NOMO-1 treated with DMSO at 0.1 percent for 48 hours (cell line): Measurements from ENCODE around the gene NXPE3.

Experiments used
- DNase-seq: peaks from one replicate; lab custom pipeline; 2025; ENCODE audit not compliant: unreplicated experiment; lab: John Stamatoyannopoulos, UW

NXPE3 gene

DNA sequence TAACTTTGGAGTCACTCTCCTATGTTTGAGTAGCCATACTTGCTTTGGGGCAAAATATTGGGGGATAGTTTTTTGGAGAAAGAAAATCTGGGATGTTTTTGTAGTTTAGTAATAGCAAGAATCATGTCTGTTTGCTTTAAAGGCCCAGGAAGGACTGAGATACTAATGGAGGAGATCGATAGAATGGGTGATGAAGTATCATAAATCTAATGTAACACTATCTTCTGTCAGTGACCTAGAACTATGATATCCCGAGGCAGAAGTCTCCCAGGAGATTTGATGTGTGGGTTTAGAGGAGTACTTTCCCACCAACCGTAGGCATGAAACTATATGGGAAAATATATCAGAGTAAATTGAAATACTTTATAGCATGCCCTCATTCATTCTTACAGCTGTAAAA is 49.3 kb downstream of the NXPE3 start:
- no peak for DNase-seq

DNA sequence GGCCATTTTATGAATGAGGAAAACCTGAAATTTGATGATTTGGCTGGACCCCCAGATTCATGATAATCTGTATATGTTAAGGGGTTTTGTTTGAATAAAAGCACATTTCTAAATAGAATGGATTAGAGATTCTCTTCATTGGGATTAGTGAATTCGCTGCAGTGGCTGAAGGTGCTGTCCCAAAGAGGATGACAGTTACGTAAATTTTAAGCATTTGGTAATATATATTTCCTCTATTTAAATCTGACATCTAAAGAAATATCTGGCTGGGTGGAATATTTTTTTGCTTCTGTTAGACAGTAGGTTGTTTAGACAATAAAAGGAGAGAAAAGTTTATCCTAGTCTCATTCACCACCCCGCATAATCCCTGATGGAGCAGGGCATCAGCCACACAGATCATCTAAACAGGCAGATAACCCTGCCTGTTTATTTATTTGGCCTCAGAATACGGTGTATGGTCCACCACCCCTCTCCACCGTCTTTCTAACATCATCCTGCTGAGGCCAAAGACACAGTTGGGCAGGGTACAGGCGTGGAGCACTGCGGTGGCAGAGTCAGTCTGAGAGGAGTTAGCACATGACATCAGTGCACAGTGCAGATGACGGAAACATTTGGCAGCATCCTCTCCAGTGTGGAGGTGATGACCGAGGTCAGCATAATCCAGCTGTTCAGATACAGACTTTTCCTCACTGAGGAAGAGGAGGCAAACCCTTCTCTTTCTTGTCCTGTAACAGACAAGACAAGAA is 49.9 kb downstream of the NXPE3 start:
- no peak for DNase-seq

DNA sequence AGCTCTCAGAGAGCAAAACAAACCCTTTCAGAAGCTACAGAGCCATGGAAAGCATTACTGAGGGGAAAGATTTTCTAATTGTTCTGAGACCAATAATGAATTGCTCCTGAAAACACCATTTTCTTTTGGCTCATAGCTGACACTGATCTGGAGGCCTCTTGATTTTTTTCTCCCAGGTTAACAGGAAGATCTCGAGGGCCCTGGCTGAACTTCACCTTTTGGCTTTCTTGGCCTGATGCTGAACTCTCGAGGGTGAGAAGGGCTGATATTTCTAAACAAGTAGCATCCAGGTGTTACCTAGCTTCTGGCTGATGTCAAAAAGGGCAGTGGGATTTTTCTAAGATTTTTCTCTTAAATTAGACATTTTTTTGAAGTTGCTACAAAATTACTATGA is 50.4 kb downstream of the NXPE3 start:
- no peak for DNase-seq

DNA sequence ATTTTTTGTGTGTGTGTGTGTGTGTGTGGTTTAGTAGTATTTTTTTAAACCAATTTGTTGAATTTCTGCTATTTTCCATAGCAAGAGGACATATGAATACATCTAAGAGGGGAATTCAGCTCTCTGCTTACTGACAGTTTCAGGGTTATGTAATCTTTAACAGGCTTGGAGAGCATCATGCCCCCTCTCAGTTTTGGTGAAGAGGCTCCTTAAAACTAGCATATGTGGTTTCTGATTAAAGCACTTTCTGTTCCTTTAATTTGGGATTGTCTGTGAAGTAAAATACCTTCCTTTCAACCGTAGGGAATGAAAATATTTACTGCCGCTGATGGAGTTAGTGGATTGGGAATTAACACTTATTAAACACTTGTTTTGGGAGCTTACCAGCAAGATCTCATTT is 50.9 kb downstream of the NXPE3 start:
- peak; percentile 63 for DNase-seq

DNA sequence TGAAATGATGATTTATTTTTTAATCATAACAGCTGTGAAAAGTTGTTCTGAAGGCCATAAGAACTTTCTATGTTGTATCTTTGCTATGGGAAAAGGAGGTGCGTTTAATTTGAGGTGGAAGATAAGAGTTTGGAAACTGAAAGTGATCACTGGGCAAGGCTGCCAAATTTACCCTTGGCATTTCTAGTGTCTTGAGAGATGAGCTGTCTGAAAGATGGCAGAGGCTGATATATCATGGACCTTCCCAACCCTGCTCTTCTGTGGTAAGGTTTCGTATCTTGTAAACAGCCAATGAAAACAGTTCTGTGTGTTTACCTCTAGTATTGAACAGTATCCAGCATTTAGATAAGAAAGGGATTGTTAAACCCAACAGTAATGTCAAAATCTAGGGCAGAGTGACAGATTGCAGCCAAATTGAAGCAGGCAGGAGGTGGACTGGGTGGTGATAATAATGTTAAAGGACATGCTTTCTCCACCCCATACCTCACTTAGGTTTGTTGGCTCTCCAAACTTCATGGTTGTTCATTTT is 54.5 kb downstream of the NXPE3 start:
- no peak for DNase-seq

DNA sequence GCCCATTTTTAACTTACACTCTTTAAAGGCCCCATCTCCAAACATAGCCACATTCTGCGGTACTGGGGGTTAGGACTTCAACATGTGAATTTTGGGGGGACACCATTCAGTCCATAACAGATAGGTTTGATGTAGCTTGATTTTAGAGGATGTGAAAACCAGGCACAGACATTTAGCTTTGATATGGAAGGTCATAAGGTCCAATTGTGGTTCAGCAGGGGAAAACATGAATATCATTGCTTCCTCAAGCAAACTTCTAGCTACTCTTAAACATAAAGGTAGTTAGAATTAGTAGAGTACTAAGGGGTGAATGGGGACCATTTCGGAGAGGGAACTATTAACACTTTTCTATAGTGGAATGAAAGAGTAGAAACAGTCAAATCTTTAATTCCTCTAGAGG is 56.7 kb downstream of the NXPE3 start:
- no peak for DNase-seq

DNA sequence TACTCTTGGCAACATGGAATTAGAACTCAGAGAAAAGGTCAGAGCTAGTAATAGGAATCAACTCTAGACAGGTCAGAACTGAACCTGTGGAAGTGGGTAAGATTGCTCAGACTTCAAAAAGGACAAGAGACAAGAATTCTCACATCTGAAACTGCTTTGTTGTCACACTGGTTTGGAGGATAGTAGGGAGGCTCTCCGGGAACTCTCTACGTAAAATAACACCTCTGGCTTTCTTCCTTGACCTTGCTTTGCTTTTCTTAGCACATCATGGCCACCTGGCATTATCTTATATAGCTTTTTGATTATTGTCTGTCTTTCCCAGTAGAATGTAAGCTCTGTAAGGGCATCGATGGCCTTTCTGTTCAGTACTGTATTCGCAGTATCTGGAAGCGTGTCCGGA is 57.1 kb downstream of the NXPE3 start:
- no peak for DNase-seq

DNA sequence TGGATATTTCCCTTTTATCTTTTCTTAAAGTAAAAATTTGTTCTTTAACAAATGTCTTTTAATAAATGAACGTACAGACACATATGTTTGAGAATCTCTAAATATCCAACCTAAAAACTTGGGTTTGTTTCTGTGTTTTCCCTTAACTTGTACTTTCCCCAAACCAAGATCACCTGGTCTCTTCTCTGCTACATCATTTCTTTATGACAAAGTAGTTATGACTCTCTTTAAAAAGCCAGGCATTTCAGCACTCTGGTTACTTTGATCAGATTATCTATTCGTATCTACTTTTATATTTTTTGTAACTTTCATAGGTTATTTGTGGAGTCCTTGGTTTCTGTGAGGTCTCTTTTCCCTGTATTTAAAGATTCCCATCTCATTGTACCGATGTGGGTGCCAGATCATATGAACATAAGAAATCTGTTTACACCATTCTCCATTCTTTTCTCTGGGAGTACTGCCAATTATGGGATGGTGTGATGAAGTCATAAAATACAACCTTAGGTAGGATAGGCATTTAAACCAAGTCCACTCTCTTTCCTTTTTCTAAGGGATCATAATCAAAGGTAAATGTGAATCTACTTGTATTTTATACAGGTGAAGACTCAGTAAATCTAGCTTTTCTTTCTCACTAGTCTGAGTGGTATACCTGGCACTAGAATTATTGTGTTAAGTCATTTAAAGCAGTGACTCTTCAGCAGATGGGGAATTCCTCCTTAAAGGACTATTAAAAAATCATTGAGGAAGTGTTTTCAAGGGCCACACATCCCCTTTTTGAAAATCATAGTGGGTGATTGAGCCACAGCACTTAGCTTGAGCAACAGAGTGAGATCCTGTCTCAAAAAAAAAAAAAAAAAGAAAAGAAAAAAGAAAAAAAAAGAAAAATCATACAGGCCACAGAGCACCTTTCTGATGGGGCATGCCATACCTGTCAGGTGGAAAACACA is 57.9 kb downstream of the NXPE3 start:
- DNase-seq, result peak; percentile 89

DNA sequence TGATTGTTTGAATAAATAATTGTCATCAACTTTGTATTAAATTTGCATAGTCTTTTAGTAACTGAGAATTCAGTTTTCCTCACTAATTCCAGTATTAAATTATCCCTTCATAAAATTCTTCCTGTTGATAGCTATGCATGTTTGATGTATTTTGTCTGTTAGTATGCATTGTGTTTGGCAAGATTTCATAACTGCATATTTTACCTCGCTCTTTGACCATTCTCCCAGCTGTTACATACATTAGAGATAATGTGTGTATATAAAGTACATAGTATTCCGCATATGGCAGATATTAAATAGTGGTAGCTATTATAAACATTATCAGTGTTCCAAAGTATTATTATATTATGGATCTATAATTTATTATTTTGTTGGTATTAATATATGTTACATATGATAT is 59.7 kb downstream of the NXPE3 start:
- no peak for DNase-seq

DNA sequence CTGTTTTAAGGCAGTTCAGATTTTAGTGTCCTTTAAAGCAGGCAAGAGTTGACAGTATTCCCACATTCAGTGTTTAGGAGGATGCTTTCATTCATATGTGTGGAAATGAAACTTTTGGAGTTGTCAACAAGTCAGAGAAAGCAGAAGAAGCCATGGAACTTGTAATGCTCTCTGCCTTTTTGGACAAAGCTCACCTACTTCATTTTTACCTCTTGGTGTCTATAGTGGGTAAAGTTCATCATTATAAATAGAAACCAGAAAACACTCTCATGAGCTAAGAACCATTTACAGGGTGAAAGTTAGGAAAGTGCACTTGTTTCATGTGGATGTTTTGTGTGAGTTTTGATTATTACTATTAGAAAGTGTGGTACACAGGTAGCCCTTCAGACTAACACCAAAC is 61.1 kb downstream of the NXPE3 start:
- DNase-seq, result no peak

DNA sequence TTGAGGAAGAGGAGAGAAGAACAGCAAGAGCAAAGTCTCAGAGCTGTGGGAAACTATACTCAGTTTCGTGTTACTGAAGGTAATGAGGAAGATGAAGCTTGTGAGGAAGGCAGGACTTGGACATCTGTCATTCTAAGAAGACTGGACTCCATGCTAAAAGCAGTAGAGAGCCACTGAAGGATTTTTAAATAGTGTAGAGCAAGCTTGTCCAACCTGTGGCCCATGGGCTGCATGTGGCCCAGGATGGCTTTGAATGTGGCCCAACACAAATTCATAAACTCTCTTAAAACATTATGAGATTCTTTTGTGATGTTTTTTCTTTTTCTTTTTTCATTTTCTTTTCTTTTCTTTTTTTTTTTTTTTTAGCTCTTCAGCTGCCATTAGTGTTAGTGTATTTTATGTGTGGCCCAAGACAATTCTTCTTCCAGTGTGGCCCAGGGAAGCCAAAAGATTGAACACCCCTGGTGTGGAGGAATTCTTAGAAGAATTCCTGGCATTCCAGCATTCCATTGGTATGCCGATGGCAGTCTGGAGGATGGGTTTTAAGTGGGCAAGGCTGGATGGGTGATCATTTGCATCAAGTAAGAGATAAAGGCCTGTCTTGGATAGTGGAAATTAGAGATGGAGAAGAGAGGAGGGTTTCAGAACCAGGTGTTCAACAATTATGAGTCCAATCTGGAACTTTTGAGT is 63.4 kb downstream of the NXPE3 start:
- DNase-seq, result no peak

DNA sequence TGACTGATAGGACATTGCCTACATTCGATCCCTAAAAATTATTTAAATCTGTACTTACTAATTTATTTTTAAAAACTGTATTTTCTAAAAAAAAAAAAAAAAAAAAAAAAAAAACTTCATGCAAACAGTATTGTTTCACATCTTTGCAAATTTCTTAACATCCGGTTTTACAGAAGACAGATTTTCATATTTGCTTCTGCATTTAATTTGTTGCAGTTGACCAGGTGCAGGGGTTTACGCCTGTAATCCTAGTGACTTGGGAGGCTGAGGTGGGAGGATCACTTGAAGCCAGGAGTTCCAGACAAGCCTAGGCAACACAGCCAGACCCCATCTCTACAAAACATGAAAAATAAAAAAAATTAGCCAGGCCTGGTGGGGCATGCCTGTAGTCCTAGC is 63.9 kb downstream of the NXPE3 start:
- DNase-seq, result no peak

DNA sequence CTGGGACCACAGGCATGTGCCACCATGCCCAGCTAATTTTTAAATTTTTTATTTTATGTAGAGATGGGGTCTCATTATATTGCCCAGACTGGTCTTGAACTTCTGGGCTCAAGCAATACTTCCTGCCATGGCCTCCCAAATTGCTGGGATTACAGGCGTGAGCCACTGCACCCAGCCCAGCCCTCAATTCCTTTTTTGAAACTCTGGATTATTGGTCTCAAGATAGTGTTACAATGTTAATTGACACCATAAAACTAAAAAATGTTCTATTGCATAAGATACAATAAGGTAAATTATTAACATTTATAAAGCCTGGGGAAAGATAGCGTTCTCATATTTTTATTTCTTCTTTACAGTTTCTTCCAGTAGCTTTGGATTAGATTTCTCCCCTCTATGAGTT is 66.4 kb downstream of the NXPE3 start:
- no peak for DNase-seq

DNA sequence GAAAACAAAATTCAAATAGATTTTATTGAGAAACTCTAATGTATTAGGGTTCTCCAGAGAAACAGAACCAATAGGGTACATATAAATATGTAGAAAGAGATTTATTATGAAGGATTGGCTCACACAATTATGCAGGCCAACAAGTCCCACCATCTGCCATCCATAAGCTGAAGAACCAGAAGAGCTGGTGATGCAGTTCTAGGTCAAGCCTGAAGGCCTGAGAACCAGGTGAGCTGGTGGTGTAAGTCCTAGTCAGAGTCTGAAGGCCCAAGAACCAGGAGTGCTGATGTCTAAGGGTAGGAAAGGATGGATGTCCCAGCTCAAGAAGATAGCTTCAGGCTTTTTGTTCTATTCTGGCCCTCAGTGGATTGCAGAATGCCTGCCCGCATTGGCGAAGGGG is 67.7 kb downstream of the NXPE3 start:
- no peak for DNase-seq

DNA sequence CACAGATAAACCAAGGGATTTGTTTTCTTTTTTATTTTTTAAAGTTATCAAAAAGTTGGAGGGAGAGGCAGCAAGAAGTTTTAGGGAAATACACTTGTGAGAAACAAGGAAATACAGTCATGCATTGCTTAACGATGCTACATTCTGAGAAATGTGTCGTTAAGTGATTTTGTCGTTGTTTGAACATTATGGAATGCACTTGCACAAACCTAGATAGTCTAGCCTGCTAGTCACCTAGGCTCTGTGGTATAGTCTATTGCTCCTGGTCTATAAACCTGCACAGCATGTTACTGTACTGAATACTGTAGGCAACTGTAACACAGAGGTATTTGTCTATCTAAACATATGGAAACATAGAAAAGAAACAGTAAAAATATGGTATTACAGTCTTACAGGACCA is 68.3 kb downstream of the NXPE3 start:
- DNase-seq, result peak; percentile 64

DNA sequence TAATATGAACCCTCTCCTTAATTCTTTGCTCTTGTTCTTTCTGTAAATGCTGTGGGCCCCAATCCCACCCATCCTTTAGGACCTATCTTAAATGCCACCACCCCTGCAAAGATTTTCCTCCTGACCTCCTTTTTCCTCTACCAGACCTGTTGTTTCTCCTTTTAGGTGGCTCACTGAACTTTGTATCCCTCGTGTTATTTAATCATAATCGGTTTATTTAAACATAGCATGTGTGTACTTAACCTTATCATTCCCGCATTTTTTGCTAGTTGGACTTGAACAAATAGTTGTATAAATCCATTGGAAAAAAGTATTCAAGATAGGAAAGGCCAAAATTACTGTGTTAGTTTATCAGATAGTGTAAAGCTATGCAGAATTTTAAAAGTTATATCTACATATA is 69.3 kb downstream of the NXPE3 start:
- no peak for DNase-seq

DNA sequence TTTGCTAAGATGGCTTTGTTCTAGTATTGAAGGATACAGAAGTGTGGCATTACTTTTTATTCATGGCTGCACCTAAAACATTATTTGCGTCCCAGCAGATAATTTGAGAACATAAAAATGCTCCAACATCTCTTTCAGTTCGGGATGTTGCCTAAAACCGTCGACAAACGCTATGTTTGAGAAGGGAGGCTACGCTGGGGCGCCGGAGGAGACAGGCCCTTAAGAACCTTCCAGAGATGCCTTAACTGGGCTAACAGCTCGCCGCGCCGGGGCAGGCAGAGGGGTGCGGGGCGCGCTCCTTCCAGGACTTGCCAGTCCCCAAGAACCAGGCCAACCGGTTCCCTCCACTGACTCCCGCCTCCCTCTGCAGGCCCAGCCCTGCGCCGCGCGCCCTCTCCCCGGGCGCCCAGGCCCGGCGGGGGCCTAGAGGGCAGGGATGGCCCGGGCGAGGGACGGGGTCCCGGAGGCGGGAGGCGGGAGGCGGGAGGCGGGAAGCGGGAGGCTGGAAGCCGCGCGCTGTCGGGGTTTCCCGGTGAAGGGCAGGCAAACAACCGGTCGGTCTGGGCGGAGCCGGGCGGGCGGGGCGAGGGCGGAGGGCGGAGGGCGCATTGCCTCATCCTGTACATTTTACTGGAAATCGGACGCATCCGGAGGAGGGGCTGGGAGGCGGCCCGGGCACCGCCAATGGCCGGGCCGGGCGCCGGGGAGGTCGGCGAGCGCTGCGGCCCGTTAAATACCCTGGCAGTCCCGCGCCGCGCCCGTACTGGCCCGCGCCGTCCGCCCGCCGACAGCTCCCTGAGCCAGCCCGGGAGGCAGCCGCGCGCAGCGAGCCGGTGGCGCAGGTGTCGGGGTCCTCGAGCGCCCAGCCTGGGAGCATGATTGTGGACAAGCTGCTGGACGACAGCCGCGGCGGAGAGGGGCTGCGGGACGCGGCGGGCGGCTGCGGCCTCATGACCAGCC is 70.0 kb downstream of the NXPE3 start, which contains the start of gene NFKBIZ:
Gene NFKBIZ (plus strand): TSS at position 761 of the 960 bp plus-strand sequence. CDS start 115 bp downstream, at position 876.
- peak; percentile 94 for DNase-seq

DNA sequence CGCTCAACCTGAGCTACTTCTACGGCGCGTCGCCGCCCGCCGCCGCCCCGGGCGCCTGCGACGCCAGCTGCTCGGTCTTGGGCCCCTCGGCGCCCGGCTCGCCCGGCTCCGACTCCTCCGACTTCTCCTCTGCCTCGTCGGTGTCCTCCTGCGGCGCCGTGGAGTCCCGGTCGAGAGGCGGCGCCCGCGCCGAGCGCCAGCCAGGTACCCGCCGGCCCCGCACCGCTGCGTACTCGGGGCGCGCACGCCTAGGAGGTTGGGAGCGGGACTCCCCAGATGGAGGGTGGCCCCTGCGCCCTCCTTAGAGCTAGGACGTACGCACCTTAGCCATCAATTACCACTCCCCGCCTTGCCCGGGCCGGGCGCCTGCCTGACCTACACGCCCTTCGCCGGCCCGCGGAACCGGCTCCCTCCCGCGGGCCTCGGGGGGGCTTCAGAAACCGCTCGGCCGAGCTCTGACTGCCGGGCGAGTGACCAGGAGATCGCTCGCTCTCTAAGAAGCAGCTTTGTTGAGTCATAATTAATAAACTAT is 70.8 kb downstream of the NXPE3 start:
- peak; percentile 46 for DNase-seq

DNA sequence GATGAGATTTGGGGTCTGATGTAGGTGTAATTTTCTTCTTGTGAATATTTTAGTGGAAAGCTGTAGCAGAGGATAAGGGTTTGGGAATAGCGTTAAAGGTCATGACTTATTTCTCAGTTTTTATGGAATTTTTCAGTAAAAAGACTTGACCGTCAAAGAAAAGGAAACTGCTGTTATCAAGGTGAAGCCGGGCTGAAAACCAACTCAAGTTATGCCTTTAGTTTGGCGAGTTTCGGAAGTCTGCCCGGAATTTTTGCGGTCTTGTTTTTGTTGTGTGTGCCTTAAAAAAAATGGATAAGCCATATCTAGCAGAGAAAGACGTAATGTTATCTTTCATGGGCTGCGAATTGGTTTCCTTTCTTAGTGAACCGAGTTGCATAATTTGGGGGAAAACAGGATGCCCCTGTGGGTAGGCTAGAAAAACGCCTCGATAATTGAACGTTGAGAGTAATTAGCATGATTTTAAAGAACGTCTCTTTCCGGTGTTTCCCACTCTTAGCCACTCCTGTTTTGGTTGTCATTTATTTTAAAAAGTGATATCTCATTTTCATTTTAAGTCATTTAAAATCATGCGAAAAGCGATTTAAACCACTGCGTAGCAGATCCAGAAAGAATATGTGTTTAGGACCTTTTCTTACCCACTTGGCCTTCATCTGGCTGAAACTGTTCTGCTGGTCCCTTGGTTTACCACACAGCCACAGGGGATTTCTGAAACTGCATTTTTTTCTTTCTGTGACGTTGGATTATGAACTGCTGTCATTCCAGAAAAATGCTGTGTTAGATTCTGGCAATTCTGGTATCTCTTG is 71.4 kb downstream of the NXPE3 start:
- DNase-seq, result peak; percentile 77
